Measurements from ENCODE around the gene DLK2.

Gene DLK2

GRCh38 chr6:43407296-43407695 lies 48.1 kb downstream of the DLK2 start:
- no peaks in the 10 kb centered on the region for H3K9me2 ChIP-seq (replicated peaks; ENCODE audit: insufficient read depth, low read length)
- H3K9me3 ChIP-seq (replicated peaks; ENCODE audit: insufficient read depth, low read length): no peaks in the 10 kb centered on the region
- H3K27ac ChIP-seq (ENCODE audit: low read length): no peak overlapping the region
- no peak overlapping the region for H3K9ac ChIP-seq (ENCODE audit: low read length)
- no peaks in the 10 kb centered on the region for H3K4me1 ChIP-seq (ENCODE audit: low read length)
- no peaks in the 10 kb centered on the region for H3F3A ChIP-seq (ENCODE audit: insufficient read depth, low read length)
- H3K27me3 ChIP-seq (replicated peaks; ENCODE audit: insufficient read depth, low read length): no peaks in the 10 kb centered on the region
- no peak overlapping the region for H3K4me2 ChIP-seq (ENCODE audit: low read depth, low read length)
- no peak for DNase-seq
- no peaks in the 10 kb centered on the region for H4K20me1 ChIP-seq (ENCODE audit: insufficient read depth, low read length)
- H3K79me2 ChIP-seq (ENCODE audit: low read length): no peaks in the 10 kb centered on the region
- no peak for TF ChIP-seq EZH2 (optimal IDR thresholded peaks at IDR 0.05; ENCODE audit: low read depth, low read length)
- TF ChIP-seq EZH2phosphoT487 (IDR thresholded peaks at IDR 0.05; ENCODE audit: low read length): no peak
- TF ChIP-seq CTCF (IDR thresholded peaks at IDR 0.05; ENCODE audit: low read length): no peak
- H3K36me3 ChIP-seq (replicated peaks; ENCODE audit: insufficient read depth, low read length): no peaks in the 10 kb centered on the region
- no peak overlapping the region for H2AFZ ChIP-seq (ENCODE audit: low read length)
- H3K4me3 ChIP-seq (ENCODE audit: low read length): no peak overlapping the region

GRCh38 chr6:43405354-43405753 lies 50.0 kb downstream of the DLK2 start:
- Histone ChIP-seq H3K36me3 (replicated peaks; ENCODE audit: insufficient read depth, low read length) (no peaks in the 10 kb centered on the region), H3K27ac (ENCODE audit: low read length) (no peak overlapping the region), H3K4me1 (ENCODE audit: low read length) (no peaks in the 10 kb centered on the region), H3K4me3 (ENCODE audit: low read length) (no peak overlapping the region), H3K79me2 (ENCODE audit: low read length) (no peaks in the 10 kb centered on the region), H4K20me1 (ENCODE audit: insufficient read depth, low read length) (no peaks in the 10 kb centered on the region), H3K27me3 (replicated peaks; ENCODE audit: insufficient read depth, low read length) (no peaks in the 10 kb centered on the region), H3K9ac (ENCODE audit: low read length) (no peak overlapping the region), H3K4me2 (ENCODE audit: low read depth, low read length) (no peak overlapping the region), H2AFZ (ENCODE audit: low read length) (no peak overlapping the region), H3K9me2 (replicated peaks; ENCODE audit: insufficient read depth, low read length) (no peaks in the 10 kb centered on the region), H3F3A (ENCODE audit: insufficient read depth, low read length) (no peaks in the 10 kb centered on the region), H3K9me3 (replicated peaks; ENCODE audit: insufficient read depth, low read length) (no peaks in the 10 kb centered on the region)
- TF ChIP-seq CTCF (IDR thresholded peaks at IDR 0.05; ENCODE audit: low read length): no peak
- TF ChIP-seq EZH2phosphoT487 (IDR thresholded peaks at IDR 0.05; ENCODE audit: low read length): no peak
- TF ChIP-seq EZH2 (optimal IDR thresholded peaks at IDR 0.05; ENCODE audit: low read depth, low read length): no peak
- DNase-seq: no peak

- no peaks in the 10 kb centered on the region for H3K9me3 ChIP-seq (replicated peaks; ENCODE audit: insufficient read depth, low read length)
- H3K9me2 ChIP-seq (replicated peaks; ENCODE audit: insufficient read depth, low read length): no peaks in the 10 kb centered on the region
- no peaks in the 10 kb centered on the region for H3F3A ChIP-seq (ENCODE audit: insufficient read depth, low read length)
- no peak overlapping the region for H3K27ac ChIP-seq (ENCODE audit: low read length)
- H3K4me2 ChIP-seq (ENCODE audit: low read depth, low read length): no peak overlapping the region
- DNase-seq: no peak
- H3K9ac ChIP-seq (ENCODE audit: low read length): no peak overlapping the region
- TF ChIP-seq CTCF (IDR thresholded peaks at IDR 0.05; ENCODE audit: low read length): no peak
- no peak for TF ChIP-seq EZH2 (optimal IDR thresholded peaks at IDR 0.05; ENCODE audit: low read depth, low read length)
- no peak for TF ChIP-seq EZH2phosphoT487 (IDR thresholded peaks at IDR 0.05; ENCODE audit: low read length)
- no peak overlapping the region for H2AFZ ChIP-seq (ENCODE audit: low read length)
- no peaks in the 10 kb centered on the region for H3K36me3 ChIP-seq (replicated peaks; ENCODE audit: insufficient read depth, low read length)
- no peak overlapping the region for H3K4me3 ChIP-seq (ENCODE audit: low read length)
- H3K4me1 ChIP-seq (ENCODE audit: low read length): no peaks in the 10 kb centered on the region
- H3K79me2 ChIP-seq (ENCODE audit: low read length): no peaks in the 10 kb centered on the region
- H4K20me1 ChIP-seq (ENCODE audit: insufficient read depth, low read length): no peaks in the 10 kb centered on the region
- no peaks in the 10 kb centered on the region for H3K27me3 ChIP-seq (replicated peaks; ENCODE audit: insufficient read depth, low read length)
These were observed 52.5 kb downstream of the DLK2 start for GRCh38 chr6:43402820-43403219.
